Natural killer cell (primary cell): Measurements from ENCODE around the gene KCNH4. TPM values are rescaled to one million over a fixed set of nuclear protein-coding genes. Genes with fewer than 3 reads are reported as not detected.

Source experiments
- ATAC-seq, 3 donors: fragments of 150-1000 bp in 2 of 3; fragments of 200-7000 bp in 1 of 3; cut with Tn5 transposase; 1 replicate in 1 of 3; 2 replicates in 2 of 3; pipeline ENCODE4 v1.10.0; 2021; ENCODE audit warnings: mild to moderate bottlenecking in 2 of 3, moderate library complexity in 2 of 3
- DNase-seq, 2 donors: peaks; one replicate each; pipeline versions ENCODE4 v3.0.0 to v3.0.0-alpha.2; 2013 to 2021; ENCODE audit warnings: mixed read lengths in 1 of 2
- H3K27ac ChIP-seq: one replicate; pipeline ENCODE4 v1.5.1; 2013; ENCODE audit warnings: mild to moderate bottlenecking, low read length
- H3K27me3 ChIP-seq: one replicate; pipeline ENCODE4 v1.6.1; 2013; ENCODE audit warnings: low read length; ENCODE audit not compliant: control insufficient read depth, insufficient read depth
- H3K36me3 ChIP-seq: one replicate; pipeline ENCODE4 v1.6.1; 2013; ENCODE audit warnings: low read length; ENCODE audit not compliant: control insufficient read depth, insufficient read depth
- H3K4me1 ChIP-seq: one replicate; pipeline ENCODE4 v1.6.1; 2013; ENCODE audit warnings: low read length; ENCODE audit not compliant: control insufficient read depth, insufficient read depth
- H3K4me3 ChIP-seq: one replicate; pipeline ENCODE4 v1.5.1; 2013; ENCODE audit warnings: low read length
- H3K9me3 ChIP-seq: one replicate; pipeline ENCODE4 v1.6.1; 2013; ENCODE audit warnings: low read length; ENCODE audit not compliant: control insufficient read depth, insufficient read depth
- H3K27ac Mint-ChIP-seq, 2 donors: one replicate each; pipeline ENCODE4 v1.8.0; 2022; ENCODE audit warnings: mild to moderate bottlenecking in 2 of 2, mixed read lengths in 2 of 2, moderate library complexity in 1 of 2
- H3K27me3 Mint-ChIP-seq, 2 donors: one replicate each; pipeline ENCODE4 v1.8.0; 2022; ENCODE audit warnings: low read depth in 2 of 2, mixed read lengths in 2 of 2
- H3K36me3 Mint-ChIP-seq: one replicate; pipeline ENCODE4 v1.8.0; 2022; ENCODE audit warnings: mixed read lengths
- H3K4me1 Mint-ChIP-seq, 2 donors: one replicate each; pipeline ENCODE4 v1.8.0; 2022; ENCODE audit warnings: mixed read lengths in 2 of 2
- H3K4me3 Mint-ChIP-seq: one replicate; pipeline ENCODE4 v1.8.0; 2022; ENCODE audit warnings: mild to moderate bottlenecking, moderate library complexity, mixed read lengths
- H3K9me3 Mint-ChIP-seq, 2 donors: one replicate each; pipeline ENCODE4 v1.8.0; 2022; ENCODE audit warnings: mixed read lengths in 2 of 2
- CTCF ChIP-seq: fragments of 200-600 bp; IDR thresholded peaks from one replicate; pipeline ENCODE4 v1.8.0; 2022; ENCODE audit warnings: antibody characterized with exemption
- WGBS: methylation state at CpG from one replicate; pipeline ENCODE4 v1.1.7; 2013; ENCODE audit warnings: missing lambda C conversion rate; ENCODE audit not compliant: insufficient coverage; 5-methylcytosine and 5-hydroxymethylcytosine counted together
- intact Hi-C: fragments of 100-400 bp; cut with micrococcal nuclease; formaldehyde crosslinking; loops from one replicate; pipeline ENCODE4 v1.14.2; 2022
- total RNA-seq, 4 donors: library from RNA; stranded (reverse); fragments of 120-200 nt in 1 of 4; gene quantifications; one replicate each; pipeline versions ENCODE4 v1.2.3 to v1.2.4, GENCODE V29; 2013 to 2022

Gene KCNH4
- total RNA-seq, 3 donors from 2014 or later (not counting 1 experiment from before 2014, with no cell fraction given) = 0.12 to 0.27 (median 0.20) TPM

- Histone ChIP-seq H3K4me1 (peaks cover 4% of the 10 kb centered on the region), H3K9me3 (no peaks in the 10 kb centered on the region), H3K27ac (no peak overlapping the region), H3K27me3 (no peaks in the 10 kb centered on the region), H3K36me3 (peaks cover 48% of the 10 kb centered on the region), H3K4me3 (no peak overlapping the region)
- Mint-ChIP-seq H3K36me3 (no peaks in the 10 kb centered on the region), H3K9me3 (no peaks in the 10 kb centered on the region), H3K27me3 (no peaks in the 10 kb centered on the region), H3K4me1 (no peaks in the 10 kb centered on the region), H3K27ac (no peak overlapping the region), H3K4me3 (no peak overlapping the region)
- WGBS = 100% methylated on average over 2 of the region's 2 CpGs
- no peak for TF ChIP-seq CTCF
- ATAC-seq (no peak), DNase-seq (no peak)
- intact Hi-C loops = no loop called here
These were observed 22.4 kb upstream of the KCNH4 start for GRCh38 chr17:42203354-42203753.

GRCh38 chr17:42202696-42203095 lies 21.8 kb upstream of the KCNH4 start:
- peaks cover 47% of the 10 kb centered on the region for H3K36me3 ChIP-seq
- WGBS = 100% methylated on average over 5 of the region's 5 CpGs

GRCh38 chr17:42202159-42202558 lies 21.2 kb upstream of the KCNH4 start:
- no peaks in the 10 kb centered on the region for H3K4me1 Mint-ChIP-seq
- H3K4me3 ChIP-seq = no peak overlapping the region
- TF ChIP-seq CTCF = no peak
- no peak for ATAC-seq
- no peaks in the 10 kb centered on the region for H3K36me3 Mint-ChIP-seq
- H3K9me3 Mint-ChIP-seq = no peaks in the 10 kb centered on the region
- H3K9me3 ChIP-seq = no peaks in the 10 kb centered on the region
- H3K27me3 Mint-ChIP-seq = no peaks in the 10 kb centered on the region
- peaks cover 4% of the 10 kb centered on the region for H3K4me1 ChIP-seq
- no peak overlapping the region for H3K27ac ChIP-seq
- no peaks in the 10 kb centered on the region for H3K27me3 ChIP-seq
- DNase-seq = no peak
- H3K27ac Mint-ChIP-seq = peak overlapping the region in 1 of 2 donors; percentile 20
- H3K36me3 ChIP-seq = peaks cover 42% of the 10 kb centered on the region
- WGBS = 97% methylated on average over 6 of the region's 6 CpGs
- no peak overlapping the region for H3K4me3 Mint-ChIP-seq
- intact Hi-C loops = no loop called here

More at GRCh38 chr17:42202696-42203095, 21.8 kb upstream of the KCNH4 start:
- H3K4me1 Mint-ChIP-seq = no peaks in the 10 kb centered on the region
- DNase-seq (no peak), ATAC-seq (no peak)
- H3K4me3 ChIP-seq = no peak overlapping the region
- no peaks in the 10 kb centered on the region for H3K9me3 Mint-ChIP-seq
- H3K27me3 ChIP-seq = no peaks in the 10 kb centered on the region
- TF ChIP-seq CTCF = no peak
- H3K27ac ChIP-seq = no peak overlapping the region
- H3K36me3 Mint-ChIP-seq = no peaks in the 10 kb centered on the region
- H3K4me3 Mint-ChIP-seq = no peak overlapping the region
- H3K4me1 ChIP-seq = peaks cover 4% of the 10 kb centered on the region
- no peaks in the 10 kb centered on the region for H3K9me3 ChIP-seq
- intact Hi-C loops = no loop called here
- no peak overlapping the region for H3K27ac Mint-ChIP-seq
- H3K27me3 Mint-ChIP-seq = no peaks in the 10 kb centered on the region

GRCh38 chr17:42201458-42201772 lies 20.5 kb upstream of the KCNH4 start:
- H3K27me3 Mint-ChIP-seq = no peaks in the 10 kb centered on the region
- DNase-seq (no peak), ATAC-seq (no peak)
- no peaks in the 10 kb centered on the region for H3K9me3 ChIP-seq
- H3K9me3 Mint-ChIP-seq = no peaks in the 10 kb centered on the region
- H3K4me1 ChIP-seq = peaks cover 4% of the 10 kb centered on the region
- no peaks in the 10 kb centered on the region for H3K4me1 Mint-ChIP-seq
- intact Hi-C loops = no loop called here
- peak overlapping the region in 1 of 2 donors; percentile 20 for H3K27ac Mint-ChIP-seq
- H3K27me3 ChIP-seq = no peaks in the 10 kb centered on the region
- H3K36me3 Mint-ChIP-seq = no peaks in the 10 kb centered on the region
- 92% methylated on average over 8 of the region's 10 CpGs for WGBS
- no peak overlapping the region for H3K27ac ChIP-seq
- TF ChIP-seq CTCF = no peak
- no peak overlapping the region for H3K4me3 ChIP-seq
- H3K36me3 ChIP-seq = peaks cover 40% of the 10 kb centered on the region
- no peak overlapping the region for H3K4me3 Mint-ChIP-seq
